HL-60/S4 (cell line): Measurements from ENCODE around the gene POU5F1.
"Not testable (repeated sequence)": the region's sequence is repeated elsewhere in the genome, so short reads cannot be mapped to it uniquely, and the experiment has no call there.

ENCODE experiments used
- in situ Hi-C: fragments of 300-500 bp; cut with MboI; formaldehyde crosslinking; loops from 2 replicates; pipeline ENCODE4 v1.14.3; 2022; ENCODE audit warnings: low sequenced_read_pairs

POU5F1 gene

GRCh38 chr6:31170600-31170881, at the start of gene POU5F1:
POU5F1 (minus strand) TSS chr6:31170682; CDS start chr6:31170620, 62 bp downstream.
- in situ Hi-C loops, result no loop called here

GRCh38 chr6:31216208-31216898, 45.9 kb upstream of the POU5F1 start:
- in situ Hi-C loops, result no loop called here

- in situ Hi-C loops, result not testable (repeated sequence)
These were observed 44.7 kb upstream of the POU5F1 start for GRCh38 chr6:31215216-31215615.

GRCh38 chr6:31214516-31214915, 44.0 kb upstream of the POU5F1 start:
- in situ Hi-C loops, result no loop called here

GRCh38 chr6:31210741-31211532, 40.5 kb upstream of the POU5F1 start:
- in situ Hi-C loops, result no loop called here

GRCh38 chr6:31210123-31210522, 39.6 kb upstream of the POU5F1 start:
- in situ Hi-C loops, result no loop called here

GRCh38 chr6:31209137-31209536, 38.7 kb upstream of the POU5F1 start:
- in situ Hi-C loops, result no loop called here

GRCh38 chr6:31208506-31208905, 38.0 kb upstream of the POU5F1 start:
- in situ Hi-C loops, result no loop called here

- in situ Hi-C loops, result no loop called here
These were observed 35.2 kb upstream of the POU5F1 start for GRCh38 chr6:31205638-31206037.

GRCh38 chr6:31204751-31205145, 34.3 kb upstream of the POU5F1 start:
- in situ Hi-C loops, result no loop called here

GRCh38 chr6:31203345-31203979, 33.0 kb upstream of the POU5F1 start:
- in situ Hi-C loops, result no loop called here

GRCh38 chr6:31202259-31203166, 32.0 kb upstream of the POU5F1 start:
- in situ Hi-C loops, result no loop called here

GRCh38 chr6:31199105-31199452, 28.6 kb upstream of the POU5F1 start:
- in situ Hi-C loops, result loop anchor here (5.0 kb wide), 1 partner anchor 168 kb away; no protein-coding TSS in a partner anchor

- in situ Hi-C loops, result loop anchor here (5.0 kb wide), 1 partner anchor 170 kb away; no protein-coding TSS in a partner anchor
These were observed 27.2 kb upstream of the POU5F1 start for GRCh38 chr6:31197559-31198305.

GRCh38 chr6:31196251-31197022, 26.0 kb upstream of the POU5F1 start:
- in situ Hi-C loops, result loop anchor here (5.0 kb wide), 1 partner anchor 171 kb away; no protein-coding TSS in a partner anchor

- in situ Hi-C loops, result loop anchor here (5.0 kb wide), 1 partner anchor 172 kb away; no protein-coding TSS in a partner anchor
These were observed 25.0 kb upstream of the POU5F1 start for GRCh38 chr6:31195308-31195979.

- in situ Hi-C loops, result no loop called here
These were observed 23.8 kb upstream of the POU5F1 start for GRCh38 chr6:31194061-31194834.

GRCh38 chr6:31193206-31193605, 22.7 kb upstream of the POU5F1 start:
- in situ Hi-C loops, result no loop called here
